HepG2 (cell line): ENCODE data around the gene ATP10D.

Experiments used
- KLF15 ChIP-seq: sonication (generic); formaldehyde crosslinking; IDR thresholded peaks from 2 replicates; pipeline ENCODE4 v1.8.1; 2023; ENCODE audit warnings: borderline replicate concordance, mild to moderate bottlenecking, inconsistent platforms, missing genetic modification reagents, mixed read lengths
- KMT2A ChIP-seq: sonication (generic); formaldehyde crosslinking; IDR thresholded peaks from 2 replicates; pipeline ENCODE4 v1.4.0; 2020; ENCODE audit warnings: missing genetic modification reagents
- MAFK ChIP-seq, 2 experiments: IDR thresholded peaks in 1 of 2; conservative IDR thresholded peaks in 1 of 2; 2 replicates each; pipeline ENCODE4 v1.6.1; 2011; ENCODE audit warnings: improper control_type of control experiment in 2 of 2, low read length in 2 of 2
- RBM22 ChIP-seq: fragments of 200-400 bp; formaldehyde crosslinking; optimal IDR thresholded peaks from 2 replicates; pipeline ENCODE3; 2017; ENCODE audit warnings: mild to moderate bottlenecking, low read length, moderate library complexity
- TCF7 ChIP-seq: sonication (generic); IDR thresholded peaks from 2 replicates; pipeline ENCODE4 v1.6.1; 2016; ENCODE audit warnings: antibody characterized with exemption, low read depth
- ZNF160 ChIP-seq: sonication (generic); formaldehyde crosslinking; IDR thresholded peaks from 2 replicates; pipeline ENCODE4 v1.8.0; 2022; ENCODE audit warnings: mild to moderate bottlenecking, inconsistent platforms, missing genetic modification reagents
- TF ChIP-seq, protein P1 (sequence below): IDR thresholded peaks from 2 replicates; pipeline ENCODE4 v1.6.1; 2012; ENCODE audit warnings: low read length, improper control_type of control experiment

GRCh38 chr4:47570816-47571215 lies 85.7 kb downstream of the ATP10D start:
- TF ChIP-seq MAFK (conservative IDR thresholded peaks at IDR 0.05 in 1 of 2, IDR thresholded peaks at IDR 0.05 in 1 of 2; ENCODE audit: low read length in 2 of 2) (no peak), KMT2A (CRISPR knock-in tag) (no peak), KLF15 (CRISPR knock-in tag) (no peak), TCF7 (no peak), RBM22 (no peak), ZNF160 (no peak)
- TF ChIP-seq, protein P1, sequence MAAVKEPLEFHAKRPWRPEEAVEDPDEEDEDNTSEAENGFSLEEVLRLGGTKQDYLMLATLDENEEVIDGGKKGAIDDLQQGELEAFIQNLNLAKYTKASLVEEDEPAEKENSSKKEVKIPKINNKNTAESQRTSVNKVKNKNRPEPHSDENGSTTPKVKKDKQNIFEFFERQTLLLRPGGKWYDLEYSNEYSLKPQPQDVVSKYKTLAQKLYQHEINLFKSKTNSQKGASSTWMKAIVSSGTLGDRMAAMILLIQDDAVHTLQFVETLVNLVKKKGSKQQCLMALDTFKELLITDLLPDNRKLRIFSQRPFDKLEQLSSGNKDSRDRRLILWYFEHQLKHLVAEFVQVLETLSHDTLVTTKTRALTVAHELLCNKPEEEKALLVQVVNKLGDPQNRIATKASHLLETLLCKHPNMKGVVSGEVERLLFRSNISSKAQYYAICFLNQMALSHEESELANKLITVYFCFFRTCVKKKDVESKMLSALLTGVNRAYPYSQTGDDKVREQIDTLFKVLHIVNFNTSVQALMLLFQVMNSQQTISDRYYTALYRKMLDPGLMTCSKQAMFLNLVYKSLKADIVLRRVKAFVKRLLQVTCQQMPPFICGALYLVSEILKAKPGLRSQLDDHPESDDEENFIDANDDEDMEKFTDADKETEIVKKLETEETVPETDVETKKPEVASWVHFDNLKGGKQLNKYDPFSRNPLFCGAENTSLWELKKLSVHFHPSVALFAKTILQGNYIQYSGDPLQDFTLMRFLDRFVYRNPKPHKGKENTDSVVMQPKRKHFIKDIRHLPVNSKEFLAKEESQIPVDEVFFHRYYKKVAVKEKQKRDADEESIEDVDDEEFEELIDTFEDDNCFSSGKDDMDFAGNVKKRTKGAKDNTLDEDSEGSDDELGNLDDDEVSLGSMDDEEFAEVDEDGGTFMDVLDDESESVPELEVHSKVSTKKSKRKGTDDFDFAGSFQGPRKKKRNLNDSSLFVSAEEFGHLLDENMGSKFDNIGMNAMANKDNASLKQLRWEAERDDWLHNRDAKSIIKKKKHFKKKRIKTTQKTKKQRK, result no peak
